ENCODE measurements around the gene ANK3. TPM values are rescaled to one million over a fixed set of nuclear protein-coding genes. Genes with fewer than 3 reads are reported as not detected.

The ANK3 gene
- polyA plus RNA-seq, 1 donor (not counting 4 experiments of a cell fraction or from before 2014, with no cell fraction given), result 8.3 TPM

DNA sequence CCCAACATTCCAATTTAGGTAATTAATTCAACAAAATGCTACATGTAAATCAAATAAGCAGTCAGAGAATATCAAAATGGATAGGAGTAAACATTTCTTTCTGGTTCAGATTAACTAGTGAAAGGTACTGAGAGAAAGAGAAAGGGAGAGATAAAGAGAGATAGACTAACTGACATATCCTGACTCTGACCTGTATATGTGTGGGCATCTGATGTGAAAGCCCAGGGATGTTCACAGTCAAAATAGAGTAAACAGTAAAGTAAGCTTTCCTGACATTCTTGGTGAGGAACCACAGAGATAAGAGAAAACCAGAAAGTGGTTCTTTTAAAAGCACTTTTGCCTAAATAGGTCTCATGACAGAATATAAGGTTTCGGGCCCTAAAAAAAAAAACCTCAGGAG lies 37.5 kb upstream of the ANK3 start:
- DNase-seq (ENCODE audit: low read depth, low spot score), result no peak
- Histone ChIP-seq H3K4me2 (ENCODE audit: control insufficient read depth, extremely low read depth, insufficient read depth, low read depth, low read length) (no peak overlapping the region), H3K27ac (ENCODE audit: control insufficient read depth, insufficient read depth, low read length) (peak overlapping the region; percentile 53), H3K9me1 (ENCODE audit: control insufficient read depth, extremely low read depth, insufficient read depth, low read length) (no peaks in the 10 kb centered on the region), H4K20me1 (ENCODE audit: control insufficient read depth, extremely low read depth, insufficient read depth, low read length) (no peaks in the 10 kb centered on the region), H3K36me3 (ENCODE audit: control insufficient read depth in 2 of 2, extremely low read depth in 1 of 2, insufficient read depth in 2 of 2, low read length in 2 of 2) (no peaks in the 10 kb centered on the region), H3K79me2 (ENCODE audit: control insufficient read depth, insufficient read depth, low read length) (no peaks in the 10 kb centered on the region), H3K9me3 (ENCODE audit: control insufficient read depth, low read depth, low read length) (no peaks in the 10 kb centered on the region), H3K4me3 (ENCODE audit: control insufficient read depth in 2 of 3, extremely low read depth in 1 of 3, insufficient read depth in 2 of 3, low read depth in 1 of 3, low read length in 3 of 3) (no peak overlapping the region), H2AFZ (ENCODE audit: control insufficient read depth, low read length) (no peak overlapping the region), H3K27me3 (ENCODE audit: control insufficient read depth, extremely low read depth, insufficient read depth, low read length) (no peaks in the 10 kb centered on the region), H3K4me1 (ENCODE audit: control insufficient read depth, extremely low read depth, insufficient read depth, low read length) (peaks cover 53% of the 10 kb centered on the region), H3K9ac (ENCODE audit: control insufficient read depth, extremely low read depth, insufficient read depth, low read length) (no peak overlapping the region)
- dilution Hi-C loops (cut with MboI; ENCODE audit: extremely low pct_ligation_motif_present, low sequenced_read_pairs), result loop anchor here (25.0 kb wide), 1 partner anchor 315 kb away; no protein-coding TSS in a partner anchor
- TF ChIP-seq EZH2 (IDR thresholded peaks at IDR 0.05; ENCODE audit: low read length), result no peak
- TF ChIP-seq, protein P1, sequence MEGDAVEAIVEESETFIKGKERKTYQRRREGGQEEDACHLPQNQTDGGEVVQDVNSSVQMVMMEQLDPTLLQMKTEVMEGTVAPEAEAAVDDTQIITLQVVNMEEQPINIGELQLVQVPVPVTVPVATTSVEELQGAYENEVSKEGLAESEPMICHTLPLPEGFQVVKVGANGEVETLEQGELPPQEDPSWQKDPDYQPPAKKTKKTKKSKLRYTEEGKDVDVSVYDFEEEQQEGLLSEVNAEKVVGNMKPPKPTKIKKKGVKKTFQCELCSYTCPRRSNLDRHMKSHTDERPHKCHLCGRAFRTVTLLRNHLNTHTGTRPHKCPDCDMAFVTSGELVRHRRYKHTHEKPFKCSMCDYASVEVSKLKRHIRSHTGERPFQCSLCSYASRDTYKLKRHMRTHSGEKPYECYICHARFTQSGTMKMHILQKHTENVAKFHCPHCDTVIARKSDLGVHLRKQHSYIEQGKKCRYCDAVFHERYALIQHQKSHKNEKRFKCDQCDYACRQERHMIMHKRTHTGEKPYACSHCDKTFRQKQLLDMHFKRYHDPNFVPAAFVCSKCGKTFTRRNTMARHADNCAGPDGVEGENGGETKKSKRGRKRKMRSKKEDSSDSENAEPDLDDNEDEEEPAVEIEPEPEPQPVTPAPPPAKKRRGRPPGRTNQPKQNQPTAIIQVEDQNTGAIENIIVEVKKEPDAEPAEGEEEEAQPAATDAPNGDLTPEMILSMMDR (optimal IDR thresholded peaks at IDR 0.05 in 1 of 3, IDR thresholded peaks at IDR 0.05 in 1 of 3, conservative IDR thresholded peaks at IDR 0.05 in 1 of 3; ENCODE audit: extremely low read depth in 1 of 3, insufficient read depth in 2 of 3, low read length in 3 of 3), result no peak
- FAIRE-seq, result no peak

DNA sequence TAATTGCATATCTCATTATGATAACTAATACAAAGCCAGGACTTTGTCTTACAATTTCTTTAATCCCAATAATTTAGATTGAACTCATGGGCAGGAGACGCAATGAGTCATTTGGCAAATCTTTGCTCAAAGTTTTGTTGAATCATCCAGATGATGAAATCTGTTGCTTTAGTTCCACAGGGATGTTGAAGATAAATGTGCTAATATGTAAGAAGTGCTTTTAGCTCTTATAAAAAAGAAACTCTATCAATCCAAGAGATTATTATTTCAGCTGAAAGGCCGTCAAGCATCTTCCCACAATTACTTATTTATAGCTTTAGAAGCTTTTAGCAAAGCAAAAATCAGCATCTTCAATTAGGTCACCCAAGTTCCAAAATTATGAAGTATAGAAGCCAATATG lies 36.8 kb upstream of the ANK3 start:
- Histone ChIP-seq H3K27ac (ENCODE audit: control insufficient read depth, insufficient read depth, low read length) (peak overlapping the region; percentile 53), H3K27me3 (ENCODE audit: control insufficient read depth, extremely low read depth, insufficient read depth, low read length) (no peaks in the 10 kb centered on the region), H3K9me3 (ENCODE audit: control insufficient read depth, low read depth, low read length) (no peaks in the 10 kb centered on the region), H3K4me2 (ENCODE audit: control insufficient read depth, extremely low read depth, insufficient read depth, low read depth, low read length) (peak overlapping the region; percentile 25), H2AFZ (ENCODE audit: control insufficient read depth, low read length) (no peak overlapping the region), H3K36me3 (ENCODE audit: control insufficient read depth in 2 of 2, extremely low read depth in 1 of 2, insufficient read depth in 2 of 2, low read length in 2 of 2) (no peaks in the 10 kb centered on the region), H3K4me3 (ENCODE audit: control insufficient read depth in 2 of 3, extremely low read depth in 1 of 3, insufficient read depth in 2 of 3, low read depth in 1 of 3, low read length in 3 of 3) (no peak overlapping the region), H4K20me1 (ENCODE audit: control insufficient read depth, extremely low read depth, insufficient read depth, low read length) (no peaks in the 10 kb centered on the region), H3K4me1 (ENCODE audit: control insufficient read depth, extremely low read depth, insufficient read depth, low read length) (peaks cover 53% of the 10 kb centered on the region), H3K9ac (ENCODE audit: control insufficient read depth, extremely low read depth, insufficient read depth, low read length) (no peak overlapping the region), H3K9me1 (ENCODE audit: control insufficient read depth, extremely low read depth, insufficient read depth, low read length) (no peaks in the 10 kb centered on the region), H3K79me2 (ENCODE audit: control insufficient read depth, insufficient read depth, low read length) (no peaks in the 10 kb centered on the region)
- no peak for DNase-seq (ENCODE audit: low read depth, low spot score)
- peak; percentile 79 for FAIRE-seq
- no peak for TF ChIP-seq EZH2 (IDR thresholded peaks at IDR 0.05; ENCODE audit: low read length)
- TF ChIP-seq, protein P1 (optimal IDR thresholded peaks at IDR 0.05 in 1 of 3, IDR thresholded peaks at IDR 0.05 in 1 of 3, conservative IDR thresholded peaks at IDR 0.05 in 1 of 3; ENCODE audit: extremely low read depth in 1 of 3, insufficient read depth in 2 of 3, low read length in 3 of 3), result no peak
- dilution Hi-C loops (cut with MboI; ENCODE audit: extremely low pct_ligation_motif_present, low sequenced_read_pairs), result loop anchor here (25.0 kb wide), 1 partner anchor 314 kb away; no protein-coding TSS in a partner anchor

All from keratinocyte (primary cell).